Mucosa of gallbladder (tissue), 1 donor: ENCODE results near the gene SLC6A6. TPM values are rescaled to one million over a fixed set of nuclear protein-coding genes. Genes with fewer than 3 reads are reported as not detected.
A peak's percentile ranks its signal among the peaks of the same experiment; 100 is the strongest.

Experiments
- DNase-seq: peaks from one replicate; pipeline ENCODE4 v3.0.0-alpha.2; 2020; ENCODE audit warnings: low spot score
- total RNA-seq: library from RNA; stranded (reverse); gene quantifications from one replicate; pipeline ENCODE4 v1.2.1, GENCODE V29; 2021
- donor health status: DM: no; HTN: no; CAD: no.

The SLC6A6 gene
- 63.2 TPM for total RNA-seq

DNA sequence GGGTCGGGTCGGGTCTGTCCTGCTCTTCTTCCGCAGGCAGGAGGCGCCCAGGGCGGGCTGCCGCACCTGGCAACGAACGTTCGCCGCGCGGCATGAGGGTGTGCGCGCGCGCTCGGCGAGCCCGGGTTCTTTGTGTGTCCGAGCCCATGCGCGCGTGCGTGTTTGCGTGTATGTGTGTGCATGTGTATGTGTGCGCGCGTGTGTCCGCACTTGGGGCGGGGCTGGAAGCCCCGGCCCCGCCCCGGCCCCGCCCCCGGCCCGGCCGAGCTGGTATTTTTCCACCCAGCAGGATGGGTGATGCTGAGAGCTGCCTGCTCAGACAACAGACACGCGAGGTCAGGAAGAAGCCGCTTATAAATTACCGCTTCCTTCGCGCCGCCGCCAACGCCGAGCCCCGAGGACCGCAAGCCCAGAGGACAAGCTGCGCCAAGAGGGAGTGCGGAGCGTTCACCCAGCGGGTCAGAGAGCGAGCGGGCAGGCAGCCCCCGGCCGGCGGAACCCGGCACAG is at the start of gene SLC6A6:
Gene SLC6A6, plus strand, starts transcription at position 303 of the 508 bp plus-strand sequence. CDS start 41,029 bp downstream, outside the sequence.
- DNase-seq, result peak; percentile 97

DNA sequence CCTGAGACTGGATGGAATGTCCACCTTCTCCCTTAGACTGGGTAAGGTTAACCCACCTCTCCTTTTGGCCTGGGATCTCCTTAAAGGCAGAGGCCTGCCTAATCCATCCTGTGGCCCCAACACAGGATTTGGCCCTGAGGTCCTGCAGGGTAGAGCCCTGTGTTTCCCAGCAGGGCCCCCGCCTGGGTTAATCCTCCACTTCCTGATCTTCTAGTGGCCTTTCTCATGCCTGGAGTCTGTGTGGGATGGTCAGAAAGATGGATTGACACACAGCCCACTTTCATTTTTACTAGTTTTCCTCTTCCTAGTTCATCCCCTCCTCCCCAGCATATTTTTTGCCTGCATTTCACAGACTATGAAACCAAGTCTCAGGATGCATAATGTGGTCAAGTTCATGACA is 48.9 kb upstream of the SLC6A6 start:
- DNase-seq, result no peak

DNA sequence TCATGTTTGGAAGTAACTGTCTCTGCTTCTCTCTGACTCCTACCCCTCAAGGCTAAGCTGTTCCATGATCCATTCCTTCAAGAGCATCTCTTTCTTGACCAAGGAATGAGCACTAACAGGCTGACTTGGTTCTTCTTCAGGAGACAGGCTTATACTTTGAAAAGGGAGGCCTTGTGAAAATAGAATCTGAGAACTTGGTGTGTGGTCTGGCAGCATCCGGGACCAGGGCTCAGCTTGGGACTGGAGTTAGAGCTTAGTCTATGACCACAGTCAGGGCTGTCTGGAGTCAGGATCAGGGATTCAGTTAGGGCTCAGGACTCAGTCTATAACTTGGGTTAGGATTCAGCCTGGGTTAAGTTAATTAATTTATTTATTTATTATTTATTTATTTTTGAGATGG is 44.9 kb upstream of the SLC6A6 start:
- no peak for DNase-seq

DNA sequence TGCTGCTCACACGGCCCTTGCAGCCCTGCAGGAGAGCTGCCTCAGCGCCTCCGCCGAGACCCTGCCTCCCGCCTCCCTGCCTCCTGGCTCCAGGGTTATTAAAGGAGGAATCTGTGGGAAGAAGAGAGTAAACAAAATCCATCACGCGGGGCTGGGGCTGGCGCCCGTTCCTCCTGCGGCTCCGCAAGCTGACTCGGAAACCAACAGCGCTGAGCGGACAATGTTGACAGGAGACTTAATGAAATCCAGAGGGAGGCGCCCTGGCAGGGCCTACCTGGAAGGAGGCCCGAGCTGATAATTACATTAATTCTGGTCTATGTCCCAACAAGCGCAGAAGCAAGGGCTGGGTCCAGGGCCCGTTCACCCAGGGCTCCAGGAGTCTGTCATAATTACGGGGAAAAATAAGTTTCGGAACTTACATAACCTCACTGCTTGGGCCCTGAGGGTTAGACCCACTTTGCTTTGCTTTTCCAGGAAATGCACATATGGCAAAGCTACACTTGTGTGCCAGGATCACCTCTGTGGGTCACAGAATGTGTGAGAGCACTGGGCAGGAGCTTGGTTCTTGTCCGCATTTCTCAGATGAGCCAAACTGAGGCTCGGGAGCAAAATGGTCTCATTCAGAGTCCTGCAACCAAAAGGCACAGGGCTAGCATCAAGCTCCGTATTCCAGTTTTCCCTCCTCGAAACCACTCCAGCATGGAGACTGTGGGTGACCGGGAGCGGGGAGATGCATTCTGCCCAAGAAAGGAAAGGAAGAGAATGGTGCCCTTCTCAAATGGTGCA is 43.8 kb upstream of the SLC6A6 start:
- peak; percentile 84 for DNase-seq

DNA sequence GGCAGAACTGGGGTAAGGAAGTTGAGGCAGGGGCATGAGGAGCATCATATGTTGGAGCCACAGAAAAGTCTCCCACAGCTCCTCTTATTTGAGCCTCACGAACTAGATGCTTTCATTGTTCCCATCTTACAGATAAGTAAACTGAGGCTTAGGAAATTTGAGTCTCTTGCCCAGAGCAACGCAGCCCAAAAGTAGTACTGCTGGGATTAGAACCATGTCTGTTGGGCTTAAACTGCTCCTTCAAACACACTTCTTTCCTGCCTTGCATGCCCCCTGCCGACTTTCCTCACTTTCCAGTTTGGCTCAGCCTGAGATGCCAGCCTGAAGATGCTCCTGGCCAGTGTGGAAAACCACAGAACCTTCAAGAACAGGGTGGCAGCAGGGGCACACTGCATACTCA is 43.1 kb upstream of the SLC6A6 start:
- DNase-seq, result no peak

DNA sequence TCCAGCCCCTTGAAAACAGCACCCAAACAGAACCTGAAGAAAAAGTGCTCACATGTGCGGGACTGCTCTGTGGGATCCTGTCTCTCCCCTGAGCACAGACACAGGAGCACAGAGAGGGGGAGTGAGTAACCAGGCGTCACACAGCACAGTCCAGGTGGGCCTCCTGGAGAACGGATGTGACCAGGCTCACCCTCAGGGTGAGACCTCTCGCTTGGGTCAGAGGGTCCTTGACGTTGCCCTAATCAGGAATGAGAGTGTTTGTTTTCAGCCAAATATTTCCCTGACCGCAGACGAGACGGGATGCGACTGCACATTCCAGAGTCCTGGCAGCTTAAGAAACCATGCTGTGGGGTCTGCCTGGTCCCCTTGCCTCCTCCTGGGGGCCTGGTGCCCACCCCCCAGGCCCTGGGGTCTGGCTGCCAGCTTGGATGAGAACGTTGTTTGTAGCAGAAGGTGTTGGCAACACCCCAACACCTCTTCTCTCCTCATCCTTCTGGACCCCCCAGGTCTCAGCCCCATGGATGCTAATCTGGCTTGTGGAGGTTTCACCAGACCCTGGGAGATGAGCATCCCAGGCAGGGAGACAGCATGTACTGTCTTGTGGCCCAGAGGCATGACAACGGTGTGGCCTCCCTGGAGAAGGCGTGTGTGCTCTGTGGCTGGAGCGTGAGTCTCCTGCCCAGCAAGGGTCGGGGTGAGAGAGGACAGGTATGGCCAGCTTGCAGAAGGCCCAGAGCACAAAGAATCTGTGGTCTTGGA is 42.1 kb upstream of the SLC6A6 start:
- DNase-seq, result no peak

DNA sequence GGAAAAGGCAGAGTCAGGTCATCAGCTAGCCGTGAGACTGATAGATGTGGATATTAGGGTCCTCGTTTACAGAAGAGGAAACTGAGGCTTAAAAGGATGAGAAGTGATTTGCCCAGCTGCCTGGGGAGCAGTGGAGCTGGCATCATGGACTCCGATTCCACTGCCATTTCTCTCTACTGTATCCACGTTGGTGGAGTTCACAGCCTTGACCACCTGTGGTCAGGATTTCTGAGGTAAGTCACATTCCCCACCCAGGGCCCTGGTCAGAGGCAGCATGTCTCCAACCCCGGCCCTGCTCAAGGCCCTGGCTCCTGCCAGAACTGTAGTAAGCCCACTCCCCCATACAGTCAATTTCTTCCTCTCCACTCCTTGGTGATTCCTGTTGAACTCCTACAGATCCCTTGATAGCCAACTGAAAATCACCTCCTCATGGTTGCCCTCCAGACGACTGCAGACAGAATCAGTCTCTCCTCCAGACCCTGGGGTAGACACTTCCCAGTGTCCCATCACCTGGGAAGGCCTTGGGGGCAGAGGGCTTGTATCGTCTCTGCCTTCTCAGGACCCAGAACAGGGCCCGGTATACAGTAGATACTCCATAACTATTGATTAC is 41.2 kb upstream of the SLC6A6 start:
- DNase-seq, result no peak

DNA sequence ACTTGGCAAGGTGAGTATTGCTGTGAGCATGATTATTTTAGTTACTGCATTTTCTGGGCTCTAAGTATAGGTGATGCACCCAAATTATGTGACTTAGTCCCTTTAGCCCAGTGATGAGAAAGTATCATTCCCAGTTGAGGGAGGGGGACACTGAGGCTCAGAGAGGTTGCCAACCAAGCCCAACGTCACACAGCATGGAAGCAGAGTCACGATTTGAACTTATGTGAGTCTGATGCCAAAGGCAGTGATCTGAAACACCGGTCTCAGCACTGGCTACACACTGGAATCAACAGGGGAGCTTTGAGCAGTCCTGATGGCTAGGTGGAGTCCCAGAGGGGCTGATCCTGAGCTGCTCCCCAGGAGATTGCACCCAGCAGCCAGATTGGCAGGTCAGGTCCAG is 39.5 kb upstream of the SLC6A6 start:
- no peak for DNase-seq

DNA sequence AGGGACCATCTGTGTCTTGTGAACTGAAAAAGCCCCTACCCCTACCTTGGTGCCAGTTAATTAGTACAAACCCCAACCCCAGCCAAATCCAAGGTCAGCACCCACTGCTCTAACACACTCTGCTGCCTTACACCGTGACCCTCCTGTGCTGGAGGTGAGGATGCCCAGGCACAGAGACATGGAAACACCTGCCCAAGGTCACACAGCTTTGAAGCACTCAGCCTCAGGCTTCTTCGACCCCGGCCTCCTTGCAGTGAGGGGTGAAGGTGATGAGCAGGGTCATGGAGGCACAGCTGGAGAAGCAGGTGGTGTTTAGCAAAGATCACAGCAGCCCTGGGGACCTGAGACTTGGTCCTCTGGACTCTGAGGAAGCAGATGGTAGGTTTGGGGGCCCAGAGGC is 39.0 kb upstream of the SLC6A6 start:
- no peak for DNase-seq

DNA sequence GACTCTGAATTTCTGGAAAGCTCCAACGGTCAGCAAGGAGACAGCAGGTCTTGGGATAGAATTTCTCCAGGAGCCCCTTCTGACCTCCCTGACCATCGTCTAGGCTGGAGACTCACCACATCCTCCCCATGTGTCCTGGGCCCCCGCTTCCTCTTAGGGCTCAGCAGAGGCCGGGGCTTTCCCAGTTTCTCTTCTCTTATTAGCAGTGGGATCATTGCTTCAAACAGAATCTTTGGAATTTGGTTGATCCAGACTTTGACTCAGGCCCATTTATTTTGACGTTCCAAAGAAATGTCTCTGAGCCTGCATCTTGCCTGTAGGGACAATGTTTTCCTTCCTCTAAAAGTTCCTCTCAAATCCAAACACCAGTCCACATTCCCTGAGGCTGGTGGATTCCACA is 38.4 kb upstream of the SLC6A6 start:
- DNase-seq, result no peak

DNA sequence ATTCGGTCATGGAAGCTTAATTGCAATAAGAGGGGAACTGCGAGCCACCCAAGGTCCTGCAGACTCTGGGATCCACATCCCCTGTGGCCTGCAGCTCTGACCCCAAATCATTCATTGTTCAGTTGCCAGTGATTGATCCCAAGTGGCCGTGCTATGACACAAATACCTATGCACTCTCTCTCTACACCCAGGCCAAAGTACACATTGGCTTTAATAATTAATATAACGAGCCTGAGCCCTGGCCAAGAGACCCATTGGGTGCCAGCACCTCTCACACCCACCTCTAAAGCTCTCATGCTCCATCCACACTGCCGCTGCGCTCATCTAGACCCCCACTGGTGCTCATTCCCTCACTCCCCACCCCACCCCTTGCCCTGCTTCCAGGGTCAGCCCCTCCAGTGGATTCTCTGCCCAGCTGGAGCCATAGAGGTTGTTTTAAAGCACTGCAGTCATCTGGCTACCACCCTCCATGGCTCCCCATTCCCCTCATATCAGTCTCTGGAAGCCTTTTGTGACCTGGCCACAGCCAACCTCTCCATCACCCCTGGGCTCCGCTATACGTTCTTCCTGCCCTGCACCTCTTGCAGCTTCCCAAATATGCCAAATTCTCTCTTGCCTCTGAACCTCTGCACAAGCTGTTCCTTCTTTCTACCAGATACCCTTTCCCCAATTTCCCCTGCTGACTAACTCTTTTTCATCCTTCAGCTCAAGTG is 37.7 kb upstream of the SLC6A6 start:
- peak; percentile 70 for DNase-seq

DNA sequence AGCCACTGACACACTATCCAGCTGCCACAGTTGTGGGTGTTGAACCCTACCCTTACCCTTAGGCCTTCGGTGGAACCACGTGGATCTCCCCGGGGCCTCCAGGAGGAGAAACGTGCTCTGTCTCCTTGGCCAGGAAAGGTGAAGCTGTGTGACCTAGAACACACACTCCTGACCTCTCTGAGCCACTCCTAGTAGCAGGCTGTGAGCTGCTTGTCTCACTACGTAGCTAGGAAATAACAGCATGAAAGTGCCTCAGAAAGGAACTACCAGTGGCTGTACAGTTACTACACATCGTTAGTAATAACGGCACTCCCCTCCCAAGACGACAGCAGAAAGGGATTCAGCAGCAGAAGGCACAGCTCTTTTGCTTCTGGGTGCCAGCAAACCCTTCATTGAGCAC is 36.2 kb upstream of the SLC6A6 start:
- DNase-seq, result peak; percentile 41

DNA sequence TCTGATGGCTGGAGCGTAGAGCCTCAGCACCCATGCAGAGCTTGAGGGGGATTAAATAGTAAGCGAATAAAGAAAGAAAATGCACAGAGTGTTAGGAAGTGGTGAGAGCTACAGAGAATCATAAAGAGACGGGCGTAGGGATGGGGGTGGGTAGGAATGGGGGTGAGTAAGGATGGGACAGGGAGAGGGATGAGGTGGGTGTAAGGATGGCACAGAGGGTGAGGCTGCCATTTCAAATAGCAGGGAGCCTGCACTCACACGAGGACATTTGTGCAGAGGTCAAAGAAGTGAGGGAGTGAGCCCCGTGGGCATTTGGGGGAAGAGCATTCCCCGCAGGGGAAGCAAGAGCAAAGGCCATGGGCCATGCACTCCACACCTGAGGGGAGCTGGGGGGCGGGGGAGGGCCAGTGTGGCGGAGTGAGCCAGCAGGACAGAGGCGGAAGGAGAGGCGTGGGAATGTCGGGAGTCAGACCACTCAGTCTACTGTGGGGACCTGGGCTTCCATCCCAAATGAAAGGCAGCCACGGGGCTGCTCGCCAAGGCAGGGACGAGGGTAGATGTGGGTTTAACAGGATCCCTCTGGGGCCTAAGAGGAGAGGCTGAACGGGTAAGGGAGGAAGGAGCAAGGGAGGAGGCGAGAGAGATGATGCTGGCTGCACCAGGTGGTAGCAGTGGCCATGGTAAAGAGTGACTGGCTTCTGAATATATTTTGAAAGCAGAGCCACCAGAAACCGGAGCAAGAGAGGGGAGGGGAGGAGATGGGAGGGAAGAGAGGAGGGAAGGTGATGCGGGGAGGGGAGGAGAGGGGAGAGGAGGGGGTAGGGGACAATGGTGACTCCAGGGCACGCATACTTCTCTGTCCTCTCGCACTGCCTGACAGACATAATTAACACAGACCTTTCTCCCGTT is 35.2 kb upstream of the SLC6A6 start:
- DNase-seq, result no peak

DNA sequence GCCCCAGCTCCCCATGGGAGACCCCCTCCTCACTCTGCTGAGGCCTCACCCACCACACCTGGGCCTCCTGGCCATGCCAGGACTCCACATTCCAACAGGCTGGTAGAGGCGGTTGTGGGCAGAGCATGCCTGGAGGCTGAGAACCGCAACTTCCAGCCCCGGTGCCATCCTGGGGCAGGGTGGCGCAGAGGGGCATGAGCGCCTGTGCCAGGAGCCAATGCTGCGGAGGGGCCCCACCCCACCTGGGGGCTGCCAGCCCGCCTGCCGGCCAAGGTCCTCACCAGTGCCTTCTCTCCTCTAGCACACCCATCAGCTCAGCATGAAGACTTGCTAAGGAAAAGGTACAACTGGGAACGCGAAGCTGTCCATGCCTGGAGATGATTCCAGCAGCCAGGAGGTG is 34.3 kb upstream of the SLC6A6 start:
- no peak for DNase-seq

DNA sequence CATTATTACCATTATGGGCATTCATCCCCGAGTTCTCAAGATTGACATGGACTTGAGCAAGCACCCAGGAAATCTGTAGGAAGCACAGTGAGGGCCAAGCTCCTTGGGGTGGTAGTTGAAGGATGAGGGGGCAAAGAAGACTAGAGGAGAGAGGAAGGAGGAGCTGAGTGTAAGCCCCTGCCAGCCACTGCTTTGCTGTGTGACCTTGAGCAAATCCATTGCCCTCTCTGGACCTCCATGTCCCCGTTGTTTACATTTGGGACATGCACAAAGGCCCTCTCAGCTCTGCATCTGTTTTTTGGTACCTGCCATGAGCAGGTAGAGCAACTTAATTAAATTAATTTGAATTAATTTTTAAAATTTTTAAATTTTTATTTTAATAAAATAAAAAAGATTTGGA is 33.5 kb upstream of the SLC6A6 start:
- DNase-seq, result no peak

DNA sequence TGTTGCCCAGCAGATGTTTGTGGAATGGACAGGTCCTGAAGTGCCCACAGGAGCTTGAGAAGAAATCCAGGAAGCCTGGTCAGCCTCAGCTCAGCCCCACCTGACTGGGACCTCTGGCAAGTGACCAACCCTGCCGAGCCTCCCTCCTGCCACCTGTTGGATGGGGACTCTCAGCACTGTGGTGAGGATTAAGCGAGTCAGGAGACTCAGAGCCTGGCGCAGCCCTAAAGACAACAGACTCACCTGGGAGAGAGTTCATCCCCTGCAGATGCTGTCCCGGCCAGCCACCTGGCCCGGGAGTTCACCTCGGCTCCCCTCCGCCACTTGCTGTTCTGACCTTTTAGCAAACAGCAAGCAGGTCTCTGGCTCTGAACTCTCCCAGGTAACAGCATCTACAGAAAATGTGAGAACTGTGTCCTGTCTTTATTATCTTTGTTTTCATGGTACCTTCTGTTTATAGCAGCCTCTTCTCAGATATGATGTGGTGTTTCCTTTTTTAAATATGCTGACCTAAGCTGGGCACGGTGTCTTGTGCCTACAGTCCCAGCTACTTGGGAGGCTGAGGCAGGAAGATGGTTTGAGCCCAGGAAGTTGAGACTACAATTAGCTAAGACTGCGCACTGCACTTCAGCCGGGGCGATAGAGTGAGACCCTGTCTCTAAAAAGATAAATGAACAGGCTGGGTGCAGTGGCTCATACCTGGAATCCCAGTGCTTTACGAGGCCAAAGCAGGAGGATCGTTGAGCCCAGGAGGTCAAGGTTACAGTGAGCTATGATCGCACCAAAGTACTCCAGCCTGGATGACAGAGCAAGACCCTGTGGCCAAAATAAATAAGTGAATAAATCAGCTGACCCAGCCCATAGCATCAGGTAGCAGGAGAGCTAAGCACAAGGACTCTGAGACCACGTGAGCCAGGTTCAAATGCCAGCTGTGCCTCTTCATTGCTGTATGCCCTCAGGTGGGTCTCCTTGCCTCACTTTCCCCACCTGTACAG is 32.4 kb upstream of the SLC6A6 start:
- peak; percentile 70 for DNase-seq

DNA sequence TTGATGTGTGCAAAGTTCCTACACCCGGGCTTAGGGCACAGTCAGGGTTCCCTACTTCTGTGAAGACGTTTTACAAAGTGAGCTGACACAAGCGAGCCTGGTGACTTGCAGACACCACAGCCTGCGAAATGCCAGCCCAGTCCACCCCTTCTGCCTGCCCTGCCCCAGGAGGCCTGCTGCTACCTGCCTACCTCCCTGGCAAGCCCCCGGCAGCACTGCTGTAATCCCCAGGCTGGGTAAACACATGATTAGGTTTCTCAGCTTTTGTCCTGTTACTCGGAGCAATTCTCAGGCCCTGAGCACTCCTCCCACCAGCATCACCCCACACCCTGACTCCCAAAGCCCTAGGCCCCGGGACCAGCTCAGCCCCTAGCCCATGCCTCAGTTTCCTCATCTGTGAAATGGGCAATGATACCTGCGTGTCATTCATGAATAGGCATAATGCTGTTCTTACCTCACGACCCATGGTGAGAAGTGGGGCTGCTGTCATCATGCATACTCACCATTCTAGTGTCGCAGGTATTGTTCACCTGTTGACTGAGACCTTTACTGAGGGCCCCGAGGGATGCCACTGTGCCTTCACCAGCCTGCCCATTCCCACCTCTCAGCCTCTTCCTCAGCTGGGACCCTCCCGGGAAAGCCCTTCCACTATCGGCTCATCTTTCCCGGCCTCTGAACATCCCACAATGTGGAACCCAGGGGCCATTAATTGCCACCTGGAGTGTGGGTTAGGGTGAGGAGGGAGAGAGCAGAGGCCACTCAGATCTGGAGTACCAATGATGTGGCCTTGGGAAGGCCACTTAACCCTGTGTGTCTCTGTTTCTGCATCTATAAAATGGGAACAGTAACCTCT is 31.5 kb upstream of the SLC6A6 start:
- no peak for DNase-seq

DNA sequence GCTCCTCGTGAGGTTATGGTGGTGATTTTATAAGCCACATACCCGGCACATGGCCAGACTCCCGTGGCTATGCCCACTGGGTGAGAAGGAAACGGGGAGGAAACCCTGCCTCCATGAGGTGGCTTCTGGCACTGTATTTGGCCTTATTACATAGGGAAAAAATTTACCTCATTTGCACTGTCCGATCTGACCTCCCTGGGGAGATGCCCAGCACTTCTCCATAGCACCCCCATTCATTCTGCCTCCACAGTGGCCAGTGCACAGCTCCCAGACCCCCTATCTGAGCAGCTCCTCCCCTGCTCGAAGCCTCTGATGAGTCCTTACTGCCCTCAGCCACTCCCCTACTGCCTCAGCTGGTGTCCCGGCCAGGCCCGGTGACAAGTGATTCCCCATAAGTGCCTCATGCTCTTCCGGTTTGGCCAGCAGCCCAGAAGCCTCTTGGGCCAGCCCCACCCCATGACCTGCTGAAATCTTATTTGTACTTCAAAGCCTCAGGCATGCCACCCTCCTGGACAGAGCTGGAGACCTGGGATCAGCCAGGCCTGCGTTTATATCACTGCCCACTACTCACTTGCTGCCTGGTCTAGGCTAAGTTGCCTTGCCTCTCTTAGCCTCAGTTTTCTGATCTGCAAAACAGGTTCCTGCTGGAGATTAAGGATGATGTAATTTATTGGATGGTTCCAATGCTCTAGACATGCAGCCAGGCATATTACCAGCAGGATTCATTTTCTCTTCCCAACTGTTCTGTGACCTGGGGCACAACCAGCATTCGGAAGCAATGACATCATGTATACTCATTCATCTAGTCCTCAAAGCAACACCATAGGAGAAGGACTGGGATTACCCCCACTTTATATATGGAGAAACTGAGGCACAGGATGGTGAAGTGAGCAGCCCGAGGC is 30.6 kb upstream of the SLC6A6 start:
- peak; percentile 89 for DNase-seq
